Retina (tissue), 1 donor: ENCODE measurements around the gene ATOX1.
A peak's percentile ranks its signal among the peaks of the same experiment; 100 is the strongest.

ENCODE experiments used
- DNase-seq: peaks from one replicate; pipeline ENCODE4 v3.0.0-alpha.2; 2016

The ATOX1 gene

GRCh38 chr5:151694035-151694485, 64.4 kb downstream of the ATOX1 start:
- peak; percentile 71 for DNase-seq
